HCT116 (cell line): Measurements from ENCODE around the gene PLCL2. TPM values are rescaled to one million over a fixed set of nuclear protein-coding genes. Genes with fewer than 3 reads are reported as not detected.

Experiments used
- ATAC-seq: fragments of 200-7000 bp; cut with Tn5 transposase; 2 replicates; pipeline ENCODE4 v1.9.1; 2020; ENCODE audit warnings: mild to moderate bottlenecking, moderate library complexity
- BruUV-seq: library from RNA; stranded (reverse); fragments of 400-500 nt; replicated peaks from 2 replicates; lab custom pipeline; 2021; lab: Mats Ljungman, UMichigan
- CTCF ChIA-PET: fragments of 300-600 bp; sonication (Branson Sonifier 250); formaldehyde crosslinking; loops from one replicate; lab custom pipeline; 2021; ENCODE audit warnings: antibody characterized with exemption; lab: Charles Lee
- POLR2A ChIA-PET: fragments of 300-600, 350-600 bp; sonication (Branson Sonifier 250); formaldehyde crosslinking; loops from one replicate; lab custom pipeline; 2021; ENCODE audit warnings: antibody characterized with exemption; lab: Charles Lee
- RAD21 ChIA-PET, 2 experiments: fragments of 300-600 bp; sonication (Branson Sonifier 250); formaldehyde crosslinking; loops; one replicate each; lab custom pipeline; 2023; ENCODE audit warnings: low total read pairs in 2 of 2; ENCODE audit not compliant: uncharacterized antibody in 2 of 2, unreplicated experiment in 2 of 2, low non-redundant PET in 1 of 2; lab: Charles Lee
- DNase-seq: peaks from one replicate; pipeline ENCODE4 v3.0.0-alpha.2; 2010; ENCODE audit warnings: low read depth, low spot score
- H2AFZ ChIP-seq: fragments of 200-600 bp; shearing (Covaris generic), sonication (generic); 2 replicates; pipeline ENCODE4 v1.6.1; 2017; ENCODE audit warnings: low read depth, mixed run types, mixed read lengths, antibody characterized with exemption, low read length; ENCODE audit not compliant: poor library complexity, severe bottlenecking
- H3K27ac ChIP-seq: 2 replicates; pipeline ENCODE4 v1.5.1; 2012; ENCODE audit warnings: low read depth, low read length
- H3K27me3 ChIP-seq: fragments of 200-600 bp; sonication (generic); 2 replicates; pipeline ENCODE4 v1.6.1; 2016; ENCODE audit warnings: mixed run types, low read length, mixed read lengths; ENCODE audit not compliant: insufficient read depth
- H3K36me3 ChIP-seq, 2 experiments: fragments of 200-500 bp in 1 of 2; fragments of 200-600 bp in 1 of 2; sonication (Bioruptor generic) in 1 of 2; sonication (generic) in 1 of 2; 2 replicates each; pipeline versions ENCODE4 v1.5.1 to v1.6.1; 2014 to 2016; ENCODE audit warnings: low read length in 2 of 2, inconsistent platforms in 1 of 2, mixed read lengths in 1 of 2, mixed run types in 1 of 2; ENCODE audit not compliant: insufficient read depth in 2 of 2, control insufficient read depth in 1 of 2
- H3K4me1 ChIP-seq, 2 experiments: fragments of 200-600 bp in 1 of 2; sonication (generic) in 1 of 2; 2 replicates each; pipeline versions ENCODE4 v1.5.1 to v1.6.1; 2012 to 2017; ENCODE audit warnings: low read length in 2 of 2, inconsistent platforms in 1 of 2, mild to moderate bottlenecking in 1 of 2, mixed read lengths in 1 of 2, mixed run types in 1 of 2, moderate library complexity in 1 of 2; ENCODE audit not compliant: insufficient read depth in 2 of 2, control insufficient read depth in 1 of 2
- H3K4me2 ChIP-seq: fragments of 200-600 bp; sonication (generic); 2 replicates; pipeline ENCODE4 v1.6.1; 2017; ENCODE audit warnings: mixed run types, low read length, mixed read lengths
- H3K4me3 ChIP-seq, 2 experiments: fragments of 200-600 bp in 1 of 2; sonication (generic) in 1 of 2; replicated peaks in 1 of 2; 2 replicates each; pipeline ENCODE4 v1.5.1; 2011 to 2016; ENCODE audit warnings: low read length in 2 of 2, control low read depth in 1 of 2, low read depth in 1 of 2, mild to moderate bottlenecking in 1 of 2, mixed read lengths in 1 of 2, mixed run types in 1 of 2
- H3K79me2 ChIP-seq: fragments of 200-600 bp; sonication (generic); 2 replicates; pipeline ENCODE4 v1.6.1; 2017; ENCODE audit warnings: mild to moderate bottlenecking, mixed run types, low read length, moderate library complexity, mixed read lengths; ENCODE audit not compliant: insufficient read depth
- H3K9ac ChIP-seq: fragments of 200-600 bp; sonication (generic); 2 replicates; pipeline ENCODE4 v1.6.1; 2016; ENCODE audit warnings: low read length, mixed read lengths
- H3K9me2 ChIP-seq: fragments of 200-600 bp; sonication (generic), shearing (Covaris generic); 2 replicates; pipeline ENCODE4 v1.6.1; 2017; ENCODE audit warnings: mixed run types, mild to moderate bottlenecking, moderate library complexity; ENCODE audit not compliant: insufficient read depth
- H3K9me3 ChIP-seq, 2 experiments: fragments of 200-500 bp in 1 of 2; fragments of 200-600 bp in 1 of 2; sonication (Bioruptor generic) in 1 of 2; sonication (generic) in 1 of 2; 2 replicates each; pipeline ENCODE4 v1.6.1; 2014 to 2017; ENCODE audit warnings: low read length in 2 of 2, mixed read lengths in 2 of 2, inconsistent platforms in 1 of 2, low read depth in 1 of 2, mild to moderate bottlenecking in 1 of 2, mixed run types in 1 of 2, moderate library complexity in 1 of 2; ENCODE audit not compliant: control insufficient read depth in 1 of 2, insufficient read depth in 1 of 2
- H4K20me1 ChIP-seq: fragments of 200-600 bp; sonication (generic), shearing (Covaris generic); 2 replicates; pipeline ENCODE4 v1.6.1; 2017; ENCODE audit warnings: mixed run types, mild to moderate bottlenecking, moderate library complexity; ENCODE audit not compliant: insufficient read depth
- ATF3 ChIP-seq: IDR thresholded peaks from 2 replicates; pipeline ENCODE4 v1.6.1; 2012
- CBX3 ChIP-seq: IDR thresholded peaks from 2 replicates; pipeline ENCODE4 v1.6.1; 2012; ENCODE audit warnings: low read depth
- EZH2phosphoT487 ChIP-seq: fragments of 200-600 bp; IDR thresholded peaks from 2 replicates; pipeline ENCODE4 v1.6.1; 2018; ENCODE audit warnings: antibody characterized with exemption, borderline replicate concordance
- JUND ChIP-seq: IDR thresholded peaks from 2 replicates; pipeline ENCODE4 v1.6.1; 2012
- MAX ChIP-seq: IDR thresholded peaks from 2 replicates; pipeline ENCODE4 v1.6.1; 2012
- RAD21 ChIP-seq: IDR thresholded peaks from 2 replicates; pipeline ENCODE4 v1.6.1; 2012; ENCODE audit warnings: low read depth, mild to moderate bottlenecking
- SIN3A ChIP-seq: IDR thresholded peaks from 2 replicates; pipeline ENCODE4 v1.6.1; 2012; ENCODE audit warnings: low read depth
- TCF7L2 ChIP-seq: IDR thresholded peaks from 2 replicates; pipeline ENCODE4 v1.7.0; 2011; ENCODE audit warnings: borderline replicate concordance, inconsistent platforms; ENCODE audit not compliant: insufficient read depth, insufficient read length; ENCODE audit errors: extremely low read depth
- ZNF274 ChIP-seq: fragments of 200-500 bp; sonication (Bioruptor generic); IDR thresholded peaks from 2 replicates; pipeline ENCODE4 v1.6.1; 2014; ENCODE audit warnings: mild to moderate bottlenecking, low read depth, low read length, inconsistent platforms
- intact Hi-C: fragments of 100-400 bp; cut with micrococcal nuclease; formaldehyde crosslinking; loops from 2 replicates; pipeline ENCODE4 v1.10.0; 2022
- total RNA-seq: library from RNA; stranded (reverse); gene quantifications from one replicate; pipeline ENCODE4 v1.2.1, GENCODE V29; 2021; ENCODE audit not compliant: unreplicated experiment
- TF ChIP-seq, protein P1 (sequence below): IDR thresholded peaks from 2 replicates; pipeline ENCODE4 v1.6.1; 2011; ENCODE audit warnings: mild to moderate bottlenecking, low read length, moderate library complexity; ENCODE audit not compliant: insufficient replicate concordance; ENCODE audit errors: extremely low read depth

Gene PLCL2
- total RNA-seq, 1 experiment from 2014 or later = 2.2 TPM

DNA sequence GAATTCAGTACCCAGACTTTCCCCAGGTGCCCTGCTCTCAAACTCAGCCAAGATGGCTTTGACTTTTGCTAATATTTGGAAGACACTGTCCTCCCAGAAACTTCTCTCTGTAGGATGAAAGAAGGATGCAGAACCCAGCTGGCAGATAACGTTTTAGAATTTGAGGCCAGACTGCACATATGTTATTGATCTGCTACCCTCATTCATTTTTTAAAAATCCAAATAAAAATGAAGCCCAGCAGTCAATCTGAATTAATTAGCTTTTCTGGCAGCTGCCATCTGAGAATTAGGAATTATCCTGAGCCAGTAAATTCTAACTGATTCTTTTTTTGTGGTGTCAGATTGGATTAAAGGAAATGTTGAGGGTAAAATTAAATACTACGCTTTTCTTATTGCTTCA lies 236.6 kb downstream of the PLCL2 start:
- TF ChIP-seq EZH2phosphoT487 (no peak), CBX3 (no peak), JUND (no peak)
- H3K9ac ChIP-seq = no peak overlapping the region
- no peaks in the 10 kb centered on the region for H3K9me2 ChIP-seq
- H3K4me3 ChIP-seq = no peak overlapping the region
- H4K20me1 ChIP-seq = no peaks in the 10 kb centered on the region
- no peaks in the 10 kb centered on the region for H3K9me3 ChIP-seq
- ChIA-PET POLR2A (no interaction called here), CTCF (no interaction called here), RAD21 (no interaction called here)
- DNase-seq = no peak
- no peaks in the 10 kb centered on the region for H3K36me3 ChIP-seq
- no peaks in the 10 kb centered on the region for H3K4me1 ChIP-seq
- H3K27me3 ChIP-seq = no peaks in the 10 kb centered on the region
- H2AFZ ChIP-seq = no peak overlapping the region
- no peak overlapping the region for H3K27ac ChIP-seq
- intact Hi-C loops = no loop called here
- no peaks in the 10 kb centered on the region for H3K79me2 ChIP-seq
- no peak for ATAC-seq
- no peak overlapping the region for H3K4me2 ChIP-seq
- BruUV-seq = no TSS peak

DNA sequence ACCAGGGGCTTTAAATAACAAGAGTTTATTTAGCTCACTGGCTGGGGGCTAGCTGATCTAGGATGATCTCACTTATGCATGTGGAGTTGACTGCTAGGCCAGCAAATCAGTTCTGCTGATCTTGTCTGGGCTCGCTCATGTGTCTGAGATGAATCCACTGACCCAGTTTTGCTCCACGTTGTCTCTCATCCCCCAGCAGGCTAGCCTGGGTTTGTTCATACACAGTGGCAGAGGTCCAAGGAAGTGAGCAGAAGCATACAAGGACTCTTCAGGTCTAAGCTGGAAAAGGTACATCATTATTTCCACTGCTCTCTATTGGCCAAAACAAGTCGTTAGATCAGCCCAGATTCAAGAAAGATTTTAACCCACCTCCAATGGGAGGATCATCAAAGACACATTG lies 238.0 kb downstream of the PLCL2 start:
- Histone ChIP-seq H3K9me3 (no peaks in the 10 kb centered on the region), H3K4me2 (no peak overlapping the region), H3K9me2 (no peaks in the 10 kb centered on the region), H2AFZ (no peak overlapping the region), H3K27ac (no peak overlapping the region), H4K20me1 (no peaks in the 10 kb centered on the region), H3K27me3 (no peaks in the 10 kb centered on the region), H3K4me3 (no peak overlapping the region), H3K4me1 (no peaks in the 10 kb centered on the region), H3K36me3 (no peaks in the 10 kb centered on the region), H3K9ac (no peak overlapping the region), H3K79me2 (no peaks in the 10 kb centered on the region)
- intact Hi-C loops = no loop called here
- RAD21 ChIA-PET = no interaction called here
- TF ChIP-seq SIN3A (no peak), ATF3 (no peak), ZNF274 (no peak), MAX (no peak), TCF7L2 (no peak), RAD21 (no peak), CBX3 (no peak)
- TF ChIP-seq, protein P1, sequence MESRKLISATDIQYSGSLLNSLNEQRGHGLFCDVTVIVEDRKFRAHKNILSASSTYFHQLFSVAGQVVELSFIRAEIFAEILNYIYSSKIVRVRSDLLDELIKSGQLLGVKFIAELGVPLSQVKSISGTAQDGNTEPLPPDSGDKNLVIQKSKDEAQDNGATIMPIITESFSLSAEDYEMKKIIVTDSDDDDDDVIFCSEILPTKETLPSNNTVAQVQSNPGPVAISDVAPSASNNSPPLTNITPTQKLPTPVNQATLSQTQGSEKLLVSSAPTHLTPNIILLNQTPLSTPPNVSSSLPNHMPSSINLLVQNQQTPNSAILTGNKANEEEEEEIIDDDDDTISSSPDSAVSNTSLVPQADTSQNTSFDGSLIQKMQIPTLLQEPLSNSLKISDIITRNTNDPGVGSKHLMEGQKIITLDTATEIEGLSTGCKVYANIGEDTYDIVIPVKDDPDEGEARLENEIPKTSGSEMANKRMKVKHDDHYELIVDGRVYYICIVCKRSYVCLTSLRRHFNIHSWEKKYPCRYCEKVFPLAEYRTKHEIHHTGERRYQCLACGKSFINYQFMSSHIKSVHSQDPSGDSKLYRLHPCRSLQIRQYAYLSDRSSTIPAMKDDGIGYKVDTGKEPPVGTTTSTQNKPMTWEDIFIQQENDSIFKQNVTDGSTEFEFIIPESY = no peak
- DNase-seq (no peak), ATAC-seq (no peak)
- CTCF ChIA-PET = no interaction called here
- no TSS peak for BruUV-seq
- POLR2A ChIA-PET = no interaction called here
